HG03135 (cell line): ENCODE measurements around the gene ATG5.
"Not testable (repeated sequence)": the region's sequence is repeated elsewhere in the genome, so short reads cannot be mapped to it uniquely, and the experiment has no call there.

Experiments used
- ATAC-seq: cut with Tn5 transposase; IDR thresholded peaks from one replicate; pipeline ENCODE4 v1.9.1; 2021; ENCODE audit warnings: mild to moderate bottlenecking, moderate library complexity; ENCODE audit not compliant: unreplicated experiment

The ATG5 gene

DNA sequence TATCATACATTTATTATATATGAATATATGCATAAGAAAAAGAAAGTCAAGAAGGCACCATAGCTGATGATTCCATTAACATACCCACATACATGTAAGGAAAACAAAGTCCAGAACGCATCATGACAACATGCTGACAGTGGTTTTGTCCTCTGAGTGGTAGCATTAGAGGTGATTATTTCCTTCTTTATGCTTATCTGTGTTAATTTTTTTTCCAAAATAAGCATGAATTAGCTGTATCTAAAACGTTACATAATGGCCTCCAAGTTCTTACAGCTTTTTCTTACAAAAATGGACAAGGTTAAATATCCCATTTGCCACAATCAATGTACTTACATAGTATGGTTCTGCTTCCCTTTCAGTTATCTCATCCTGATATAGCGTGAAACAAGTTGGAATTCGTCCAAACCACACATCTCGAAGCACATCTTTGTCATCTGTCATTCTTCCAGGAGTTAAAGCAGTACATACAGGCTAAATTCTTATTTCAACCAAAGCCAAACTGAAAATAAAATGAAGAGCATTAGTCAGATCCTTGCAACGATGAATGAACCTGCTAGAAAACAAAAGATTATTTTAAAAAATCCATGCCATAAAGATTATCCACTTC, 9.7 kb downstream of the ATG5 start:
- no peak for ATAC-seq

DNA sequence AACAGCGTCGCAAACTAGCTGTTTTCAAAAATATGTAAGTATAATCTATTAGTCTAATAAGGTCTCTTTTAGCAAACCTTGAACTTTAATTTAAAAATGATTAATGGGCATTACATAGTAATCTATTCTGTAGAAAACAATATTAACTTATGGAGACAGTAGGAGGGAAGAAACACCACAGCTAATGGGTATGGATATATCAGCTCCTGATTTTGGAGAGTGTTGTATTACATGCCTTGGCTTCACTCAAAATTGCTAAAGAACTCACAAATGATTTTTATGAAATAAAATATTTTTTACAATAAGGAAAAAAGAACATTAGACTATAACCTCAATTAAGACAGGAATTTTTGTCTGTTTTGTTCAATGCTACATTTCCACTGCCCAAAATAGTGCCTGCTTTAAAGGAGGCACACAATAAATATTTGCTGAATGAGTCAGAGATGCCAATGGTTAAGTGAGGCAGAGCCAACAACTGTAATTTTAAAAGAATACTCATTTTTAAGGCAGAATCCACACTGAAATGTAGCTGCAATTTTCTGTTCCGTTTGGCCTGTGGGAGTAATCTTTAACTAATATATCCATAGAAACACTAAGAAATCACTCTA, 15.7 kb downstream of the ATG5 start:
- ATAC-seq: no peak

DNA sequence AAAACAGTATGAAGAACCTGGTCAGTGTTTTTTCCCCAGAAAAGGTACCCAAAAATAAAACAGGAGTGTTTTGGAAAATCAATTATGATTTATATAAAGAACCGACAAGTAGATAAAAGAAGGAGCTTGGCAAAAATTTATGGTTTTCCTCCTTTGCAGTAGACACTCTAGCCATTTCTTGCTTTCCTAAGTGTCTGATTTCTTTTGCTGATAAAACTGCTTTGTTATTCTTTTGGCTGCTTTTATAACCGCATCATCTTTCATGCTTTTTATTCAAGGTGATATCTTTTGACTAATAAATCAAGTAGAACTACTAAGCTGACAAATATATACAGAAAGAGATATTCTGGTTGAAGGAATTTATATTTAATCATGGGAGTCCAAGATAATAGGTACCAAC, 16.6 kb downstream of the ATG5 start:
- no peak for ATAC-seq

DNA sequence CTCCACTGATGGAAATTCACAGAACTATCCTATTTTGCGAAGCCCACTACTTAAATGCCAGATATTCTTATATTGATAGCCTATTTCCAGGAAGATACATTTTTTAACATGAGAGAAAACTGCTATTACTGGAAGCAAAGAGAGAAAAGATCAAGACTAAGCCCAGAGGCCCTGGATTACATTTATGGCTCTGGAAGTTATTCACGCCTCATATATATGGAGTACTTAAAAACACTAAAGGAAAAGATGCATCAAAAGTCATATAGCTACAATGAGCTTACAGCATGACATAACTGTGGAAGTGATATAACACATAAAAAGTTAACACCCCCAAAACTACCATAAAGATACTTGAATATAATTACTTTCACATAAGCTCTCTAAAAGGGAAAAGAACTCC, 19.8 kb downstream of the ATG5 start:
- ATAC-seq: no peak

DNA sequence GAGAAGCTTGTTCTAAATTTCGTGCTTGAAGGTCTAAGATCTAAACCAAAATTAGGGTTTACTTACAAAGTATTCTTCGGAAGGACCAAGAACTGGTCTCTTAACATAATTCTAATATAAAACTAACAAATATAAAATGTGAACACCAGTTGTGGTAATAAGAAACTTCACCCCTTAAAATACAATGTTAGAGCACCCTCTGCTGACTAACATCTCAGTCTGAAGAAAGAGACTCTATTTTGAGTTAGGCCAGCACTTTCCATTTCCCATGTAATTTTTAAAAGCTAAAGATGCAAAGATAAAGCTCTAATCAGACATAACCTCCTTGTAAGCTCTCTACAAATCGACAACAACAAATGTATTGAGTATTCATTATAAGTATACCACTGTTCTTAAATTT, 24.6 kb downstream of the ATG5 start:
- no peak for ATAC-seq

DNA sequence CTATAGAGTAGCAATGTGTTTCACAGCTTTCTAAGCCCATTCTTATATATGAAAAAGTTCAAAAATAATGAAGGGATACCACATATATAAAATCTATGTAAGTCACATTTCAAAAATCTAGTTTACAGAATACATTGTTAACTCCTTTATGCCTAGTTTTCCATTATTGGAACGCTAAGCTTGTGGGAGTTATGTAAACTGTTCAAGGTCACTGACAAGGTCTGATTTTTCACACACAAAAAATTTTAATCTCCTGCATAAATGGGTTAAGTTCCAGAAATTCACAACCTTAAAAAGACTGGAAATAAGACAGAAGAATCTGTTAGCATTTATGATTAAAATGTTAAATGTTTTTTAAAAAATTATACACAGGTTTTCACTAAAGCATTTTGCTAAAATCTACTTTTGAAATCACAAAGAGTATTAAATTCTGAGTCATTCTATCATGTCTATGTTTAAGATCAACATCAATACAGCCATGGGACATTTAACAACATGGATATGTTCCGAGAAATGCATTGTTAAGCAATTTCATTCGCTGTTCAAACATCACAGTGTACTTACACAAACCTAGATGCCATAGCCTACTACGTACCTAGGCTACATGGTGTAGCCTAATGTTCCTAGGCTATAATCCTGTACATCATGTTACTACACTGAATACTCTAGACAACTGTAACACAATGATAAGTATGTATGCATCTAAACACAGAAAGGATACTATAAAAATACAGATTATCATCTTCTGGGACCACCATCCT, 25.4 kb downstream of the ATG5 start:
- ATAC-seq: no peak

DNA sequence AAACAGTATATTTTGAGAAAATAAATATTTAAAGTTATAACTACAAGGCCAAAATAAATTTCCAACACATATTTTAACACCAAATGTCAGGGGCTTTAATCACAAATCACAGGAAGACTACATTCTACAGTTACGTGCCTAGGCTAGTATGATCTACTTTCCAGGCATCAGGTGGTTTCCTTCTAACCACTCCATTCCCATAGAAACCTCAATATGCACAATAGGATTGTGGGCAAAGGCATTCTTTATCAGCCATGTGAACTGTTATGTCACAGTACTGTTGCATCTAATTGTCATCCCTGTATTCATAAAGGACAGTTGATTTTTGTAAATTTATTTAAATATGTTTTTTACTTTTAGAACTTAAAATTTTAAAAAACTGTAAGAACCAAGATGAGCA, 32.4 kb downstream of the ATG5 start:
- ATAC-seq: no peak

DNA sequence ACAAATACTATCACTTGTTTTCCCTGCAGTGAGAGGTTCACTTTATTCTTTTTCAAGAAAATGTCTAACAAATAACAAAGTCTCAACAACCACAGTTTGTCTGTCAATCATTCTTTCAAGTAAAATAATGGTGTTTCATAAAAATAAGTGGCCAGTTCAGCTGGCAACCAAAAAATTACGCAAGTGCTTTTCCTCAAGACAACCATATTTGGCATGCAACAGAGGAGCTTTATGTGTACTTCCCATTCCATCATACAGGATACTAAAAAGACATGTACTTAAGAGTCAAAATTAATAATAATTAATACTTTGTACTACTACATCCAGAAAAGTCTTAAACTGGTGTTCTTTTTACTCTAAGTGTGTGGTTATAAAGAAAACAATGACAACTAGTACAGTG, 34.6 kb downstream of the ATG5 start:
- no peak for ATAC-seq

DNA sequence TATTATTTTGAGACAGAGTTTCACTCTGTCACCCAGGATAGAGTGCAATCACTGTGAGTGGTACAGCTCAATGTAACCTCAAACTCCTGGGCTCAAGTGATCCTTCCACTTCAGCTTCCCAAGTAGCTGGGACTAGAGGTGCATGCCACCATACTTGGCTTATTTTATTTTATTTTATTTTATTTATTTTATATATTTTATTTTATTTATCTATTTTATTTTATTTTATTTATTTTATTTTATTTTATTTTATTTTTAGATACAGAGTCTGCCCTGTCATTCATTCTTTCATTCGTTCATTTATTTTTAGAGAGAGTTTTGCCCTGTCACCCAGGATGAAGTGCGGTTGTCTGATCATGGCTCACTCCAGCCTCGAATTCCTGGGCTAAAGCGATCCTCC, 35.5 kb downstream of the ATG5 start:
- no peak for ATAC-seq

DNA sequence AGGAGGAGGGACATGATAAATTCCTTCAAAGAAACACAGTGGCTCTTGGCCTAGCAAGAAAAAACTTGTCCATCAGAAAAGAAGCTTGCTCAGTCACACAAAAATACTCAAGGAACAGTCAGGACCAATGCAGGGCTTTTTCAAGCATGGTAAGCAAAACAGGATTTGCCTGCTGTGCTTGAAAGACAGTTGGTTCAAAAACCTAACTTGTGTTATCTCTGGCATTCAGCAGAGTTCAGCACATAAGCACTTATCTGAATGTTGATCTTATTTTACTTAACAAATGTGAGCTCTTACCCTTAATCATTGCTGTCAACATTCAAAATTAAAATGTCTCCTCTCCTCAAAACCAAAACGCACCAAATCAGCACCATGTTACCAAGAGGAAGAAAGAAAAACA, 38.3 kb downstream of the ATG5 start:
- no peak for ATAC-seq

DNA sequence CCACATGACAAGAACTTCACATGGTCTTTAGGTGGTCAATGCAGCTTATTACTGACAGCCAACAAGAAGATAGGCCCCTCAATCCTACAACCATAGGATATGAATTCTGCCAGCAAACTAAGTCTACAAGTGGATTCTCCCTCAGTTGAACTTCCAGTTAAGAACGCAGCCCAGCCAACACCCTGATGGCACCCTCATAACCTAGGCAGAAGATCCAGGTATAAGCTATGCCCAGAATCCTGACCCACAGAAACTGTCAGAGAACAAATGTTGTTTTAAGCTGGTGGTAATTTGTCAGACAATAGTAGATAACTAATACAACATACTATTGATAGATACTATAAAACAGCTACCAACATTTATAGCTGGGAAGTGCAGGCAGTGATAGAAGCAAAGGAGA, 38.8 kb downstream of the ATG5 start:
- ATAC-seq: no peak

DNA sequence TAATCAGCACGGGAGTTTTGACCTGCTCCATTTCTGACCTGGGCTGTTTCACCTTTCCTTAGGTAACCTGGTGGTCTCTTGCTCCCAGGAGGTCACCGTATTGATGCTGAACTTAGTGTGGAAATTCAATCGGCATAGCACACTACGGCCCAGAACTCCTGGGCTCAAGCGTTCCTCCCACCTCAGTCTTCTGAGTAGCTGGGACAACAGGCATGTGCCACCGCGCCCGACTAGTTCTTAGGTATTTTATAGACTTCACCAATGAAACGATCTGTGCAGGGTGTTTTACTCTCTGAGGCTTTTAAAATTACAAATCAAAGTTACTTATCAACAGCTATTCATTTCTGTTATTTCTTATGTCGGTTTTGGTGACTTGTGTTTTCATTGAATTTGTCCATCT, 42.1 kb downstream of the ATG5 start:
- no peak for ATAC-seq

DNA sequence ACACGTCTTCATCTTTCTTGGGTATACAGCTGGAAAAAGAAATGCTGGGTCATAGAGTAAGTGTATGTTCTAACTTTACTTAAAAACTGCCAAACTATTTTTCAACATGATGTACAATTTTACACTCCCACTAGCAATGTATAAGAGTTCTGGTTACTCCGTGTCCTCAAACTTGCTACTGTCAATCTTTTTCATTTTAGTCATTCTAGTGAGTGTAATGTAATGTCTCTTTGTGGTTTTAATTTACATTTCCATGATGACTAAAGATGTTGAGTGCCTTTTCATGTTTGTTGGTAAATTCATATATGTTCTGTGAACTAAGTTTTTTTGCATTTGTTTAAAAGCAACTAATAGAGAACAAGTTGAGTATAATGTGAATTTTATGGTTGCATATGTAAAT, 43.9 kb downstream of the ATG5 start:
- ATAC-seq: no peak

DNA sequence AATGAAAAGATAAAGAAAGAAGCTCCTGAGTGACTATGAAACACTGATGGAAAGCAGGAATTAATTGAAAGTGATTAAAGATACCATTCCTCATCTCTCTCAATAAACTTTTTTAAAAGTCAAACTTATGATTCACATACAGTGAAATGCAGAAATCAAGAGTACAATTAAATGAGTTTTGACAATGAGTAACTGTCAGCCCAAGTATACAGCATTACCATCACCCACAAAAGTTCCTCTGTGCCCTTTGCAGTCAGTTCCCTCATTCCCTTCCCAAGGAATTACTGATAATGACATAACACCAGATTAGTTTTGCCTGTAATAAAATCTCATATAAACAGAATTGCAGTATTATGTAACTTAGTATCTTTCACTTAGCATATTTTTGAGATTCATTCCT, 44.5 kb downstream of the ATG5 start:
- no peak for ATAC-seq

DNA sequence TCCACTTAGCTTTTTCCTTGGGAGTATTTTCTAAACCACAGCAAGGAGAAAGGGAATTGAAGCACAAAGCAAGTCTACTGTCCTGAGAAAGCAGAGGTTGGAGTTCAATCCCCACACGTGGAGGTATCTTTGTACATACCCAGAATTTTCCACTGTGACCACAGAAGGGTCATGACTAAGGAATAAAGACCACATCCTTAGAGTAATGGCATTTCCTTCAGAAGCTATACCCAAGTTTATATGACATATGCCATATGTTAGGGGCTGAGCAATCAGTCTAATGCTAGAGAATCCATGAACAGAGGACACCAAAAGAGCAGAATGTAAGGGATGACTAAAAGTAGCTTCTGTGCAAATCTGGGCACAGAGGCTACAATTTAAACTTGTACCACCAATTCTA, 46.4 kb downstream of the ATG5 start:
- no peak for ATAC-seq

DNA sequence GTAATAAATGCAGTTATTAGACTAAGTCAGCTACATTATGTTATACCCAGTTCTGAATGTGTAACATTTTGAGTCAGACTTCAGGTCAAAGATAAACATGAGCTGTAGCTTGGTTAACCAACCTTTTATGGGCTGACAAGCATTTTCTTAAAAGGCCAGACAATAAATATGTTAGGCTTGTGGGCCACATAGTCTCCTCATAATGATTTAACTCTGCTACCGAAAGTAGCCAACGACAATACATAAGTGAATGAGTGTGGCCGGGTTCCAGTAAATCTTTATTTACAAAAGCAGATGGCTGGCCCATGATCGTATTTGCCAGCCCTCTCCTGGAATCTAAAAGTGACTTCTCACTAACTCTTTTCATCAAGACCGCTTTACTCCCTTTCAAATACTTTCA, 49.9 kb downstream of the ATG5 start:
- ATAC-seq: no peak

DNA sequence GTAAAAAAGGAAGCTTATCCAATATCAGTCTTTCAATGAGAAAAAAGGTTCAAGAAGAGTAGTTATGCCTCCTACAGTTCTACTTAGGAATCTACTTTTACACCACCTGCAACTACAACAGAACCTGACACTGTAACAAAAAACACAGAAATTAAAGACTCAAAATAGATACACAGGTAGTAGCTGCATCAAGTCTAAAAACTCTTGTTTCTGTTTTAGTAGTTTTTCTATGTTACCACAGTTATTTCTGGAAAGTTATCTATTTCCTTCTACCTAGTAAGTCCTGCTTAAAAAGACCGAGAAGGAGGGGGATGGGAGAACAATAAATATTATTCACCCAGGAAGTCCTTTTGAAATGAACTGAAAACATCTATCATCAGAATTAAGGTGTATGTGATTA, 52.5 kb downstream of the ATG5 start:
- ATAC-seq: no peak

DNA sequence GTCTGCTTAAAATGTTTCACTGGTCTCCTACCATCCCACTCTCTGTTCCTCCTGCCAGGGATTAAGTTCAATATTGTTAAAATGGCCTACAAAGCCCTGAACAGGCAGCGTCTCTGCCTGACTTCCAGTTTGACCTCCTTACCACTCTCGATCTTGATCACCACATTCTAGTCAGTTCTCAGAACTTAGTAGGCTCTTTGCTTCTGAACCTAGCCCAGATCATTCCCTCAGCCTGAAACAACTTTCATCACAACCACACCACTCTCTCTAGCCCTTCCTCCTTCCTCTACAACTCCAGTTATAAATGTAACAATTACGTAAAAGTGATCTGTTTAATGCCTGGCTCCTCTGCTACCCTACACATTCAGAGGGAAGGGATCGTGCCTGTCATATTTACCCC, 53.3 kb downstream of the ATG5 start:
- no peak for ATAC-seq

DNA sequence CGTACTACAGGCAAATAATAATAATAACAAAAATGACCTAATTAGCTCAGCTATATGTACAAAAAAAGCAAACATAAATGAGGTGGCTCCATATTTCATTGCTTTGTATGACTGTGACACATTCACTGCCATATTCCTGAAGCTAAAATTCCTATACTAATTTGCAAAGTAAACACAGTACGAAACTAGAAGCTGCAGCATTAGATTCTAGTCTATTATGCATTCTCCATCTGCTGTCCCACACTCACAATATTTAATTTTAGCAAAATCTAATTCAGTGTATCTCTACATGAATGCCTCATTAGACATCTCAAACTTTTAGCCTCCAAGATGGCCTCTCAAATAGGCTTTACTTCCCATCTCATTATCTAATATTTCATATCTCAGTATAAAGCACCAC, 55.1 kb downstream of the ATG5 start:
- no peak for ATAC-seq

DNA sequence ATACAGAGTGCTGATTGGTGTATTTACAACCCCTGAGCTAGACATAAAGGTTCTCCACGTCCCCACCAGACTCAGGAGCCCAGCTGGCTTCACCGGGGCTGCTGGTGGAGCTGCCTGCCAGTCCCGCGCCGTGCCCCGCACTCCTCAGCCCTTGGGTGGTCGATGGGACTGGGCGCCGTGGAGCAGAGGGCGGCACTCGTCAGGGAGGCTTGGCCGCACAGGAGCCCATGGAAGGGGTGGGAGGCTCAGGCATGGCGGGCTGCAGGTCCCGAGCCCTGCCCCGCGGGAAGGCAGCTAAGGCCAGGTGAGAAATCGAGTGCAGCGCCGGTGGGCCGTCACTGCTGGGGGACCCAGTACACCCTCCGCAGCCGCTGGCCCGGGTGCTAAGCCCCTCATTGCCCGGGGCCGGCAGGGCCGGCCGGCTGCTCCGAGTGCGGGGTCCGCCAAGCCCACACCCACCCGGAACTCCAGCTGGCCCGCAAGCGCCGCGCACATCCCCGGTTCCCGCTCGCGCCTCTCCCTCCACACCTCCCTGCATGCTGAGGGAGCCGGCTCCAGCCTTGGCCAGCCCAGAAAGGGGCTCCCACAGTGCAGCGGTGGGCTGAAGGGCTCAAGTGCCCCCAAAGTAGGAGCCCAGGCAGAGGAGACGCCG, 56.2 kb downstream of the ATG5 start:
- ATAC-seq: not testable (repeated sequence)

DNA sequence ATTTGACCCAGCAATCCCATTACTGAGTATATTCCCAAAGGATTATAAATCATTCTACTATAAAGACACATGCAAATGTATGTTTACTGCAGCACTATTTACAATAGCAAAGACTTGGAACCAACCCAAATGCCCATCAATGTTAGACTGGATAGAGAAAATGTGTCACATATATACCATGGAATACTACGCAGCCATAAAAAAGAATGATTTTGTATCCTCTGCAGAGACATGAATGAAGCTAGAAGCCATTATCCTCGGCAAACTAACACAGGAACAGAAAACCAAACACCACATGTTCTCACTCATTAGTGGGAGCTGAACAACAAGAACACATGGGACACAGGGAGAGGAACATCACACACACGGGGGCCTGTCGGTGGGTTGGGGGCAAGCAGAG, 57.1 kb downstream of the ATG5 start:
- not testable (repeated sequence) for ATAC-seq

DNA sequence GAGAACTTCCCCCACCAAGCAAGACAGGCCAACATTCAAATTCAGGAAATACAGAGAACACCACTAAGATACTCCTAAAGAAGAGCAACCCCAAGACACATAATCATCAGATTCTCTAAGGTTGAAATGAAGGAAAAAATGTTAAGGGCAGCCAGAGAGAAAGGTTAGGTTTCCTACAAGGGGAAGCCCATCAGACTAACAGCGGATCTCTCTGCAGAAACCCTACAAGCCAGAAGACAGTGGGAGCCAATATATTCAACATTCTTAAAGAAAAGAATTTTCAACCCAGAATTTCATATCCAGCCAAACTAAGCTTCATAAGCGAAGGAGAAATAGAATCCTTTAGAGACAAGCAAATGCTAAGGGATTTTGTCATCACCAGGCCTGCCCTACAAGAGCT, 61.1 kb downstream of the ATG5 start:
- not testable (repeated sequence) for ATAC-seq
